Stimulated activated effector memory CD8-positive, alpha-beta T cell treated with anti-CD3 and anti-CD28 coated beads, Interleukin-12 subunit alpha, Interleukin-12 subunit beta, amount 100 ng/mL, for 72 hours (primary cell): ENCODE results near the gene HOPX.
"Not testable (repeated sequence)": the region's sequence is repeated elsewhere in the genome, so short reads cannot be mapped to it uniquely, and the experiment has no call there.

ENCODE experiments used
- ATAC-seq: fragments of 150-1000 bp; cut with Tn5 transposase; 2 replicates; pipeline ENCODE4 v1.10.0; 2021
- DNase-seq, 2 donors: peaks; one replicate each; pipeline ENCODE4 v3.0.0; 2021 to 2022; ENCODE audit warnings: low spot score in 2 of 2
- H3K27ac Mint-ChIP-seq: one replicate; pipeline ENCODE4 v1.8.0; 2022; ENCODE audit warnings: mild to moderate bottlenecking, mixed read lengths
- H3K36me3 Mint-ChIP-seq: one replicate; pipeline ENCODE4 v1.8.0; 2022; ENCODE audit warnings: mild to moderate bottlenecking, mixed read lengths
- H3K4me1 Mint-ChIP-seq: one replicate; pipeline ENCODE4 v1.8.0; 2022; ENCODE audit warnings: mixed read lengths
- H3K4me3 Mint-ChIP-seq: one replicate; pipeline ENCODE4 v1.8.0; 2022; ENCODE audit warnings: mild to moderate bottlenecking, mixed read lengths
- H3K9me3 Mint-ChIP-seq: one replicate; pipeline ENCODE4 v1.8.0; 2022; ENCODE audit warnings: mixed read lengths

Gene HOPX

DNA sequence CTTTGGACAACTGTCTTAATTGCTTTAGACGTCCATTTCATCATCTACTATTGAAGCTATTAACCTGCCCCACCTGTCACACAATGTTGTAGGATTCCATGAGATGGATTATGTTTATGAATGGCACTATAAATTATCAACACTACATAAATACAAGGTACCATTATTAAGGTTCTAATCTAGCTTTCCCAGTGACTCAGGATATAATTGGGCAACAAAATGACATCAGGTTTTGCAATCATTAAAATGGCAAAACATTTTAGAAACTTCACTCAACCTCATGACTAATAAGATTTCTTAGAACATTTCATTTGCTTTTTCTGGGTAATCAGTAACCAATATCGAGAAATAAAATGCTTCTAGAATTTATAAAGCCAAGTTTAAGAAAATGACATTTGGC, 9.2 kb downstream of the HOPX start:
- DNase-seq (no peak), ATAC-seq (peak; percentile 37)
- no peaks in the 10 kb centered on the region for H3K36me3 Mint-ChIP-seq
- H3K27ac Mint-ChIP-seq: no peak overlapping the region
- peaks cover 5% of the 10 kb centered on the region for H3K9me3 Mint-ChIP-seq
- no peaks in the 10 kb centered on the region for H3K4me1 Mint-ChIP-seq
- no peak overlapping the region for H3K4me3 Mint-ChIP-seq

GRCh38 chr4:56671373-56671772, 9.7 kb downstream of the HOPX start:
- no peaks in the 10 kb centered on the region for H3K4me1 Mint-ChIP-seq
- no peak overlapping the region for H3K4me3 Mint-ChIP-seq
- ATAC-seq: no peak
- H3K9me3 Mint-ChIP-seq: peaks cover 5% of the 10 kb centered on the region
- no peaks in the 10 kb centered on the region for H3K36me3 Mint-ChIP-seq
- H3K27ac Mint-ChIP-seq: no peak overlapping the region
- DNase-seq: no peak

DNA sequence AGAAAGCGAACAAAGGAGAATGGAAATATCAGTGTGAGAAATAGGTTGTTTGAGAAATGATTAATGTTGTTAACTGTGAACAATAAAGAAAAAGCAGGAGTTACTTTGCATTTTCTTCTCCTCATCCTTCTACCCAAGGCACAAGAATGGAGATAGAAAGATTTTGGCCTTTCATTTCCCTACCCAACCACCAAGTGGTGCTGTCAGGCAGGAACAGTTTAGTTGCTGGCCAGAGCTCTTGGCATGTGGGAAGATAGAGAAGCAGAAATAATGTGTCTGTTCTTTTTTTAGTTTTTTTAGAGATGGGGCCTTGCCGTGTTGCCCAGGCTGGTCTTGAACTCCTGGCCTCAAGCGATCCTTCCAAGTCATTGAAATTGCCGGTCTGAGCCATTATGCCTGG, 12.8 kb downstream of the HOPX start:
- ATAC-seq: no peak
- Mint-ChIP-seq H3K4me1 (no peaks in the 10 kb centered on the region), H3K27ac (no peak overlapping the region), H3K4me3 (no peak overlapping the region), H3K9me3 (peaks cover 5% of the 10 kb centered on the region), H3K36me3 (no peaks in the 10 kb centered on the region)
- no peak for DNase-seq

- DNase-seq, H3K9me3 Mint-ChIP-seq, ATAC-seq, H3K4me1 Mint-ChIP-seq, H3K4me3 Mint-ChIP-seq, H3K27ac Mint-ChIP-seq, H3K36me3 Mint-ChIP-seq: not testable (repeated sequence)
Measured at GRCh38 chr4:56667396-56667795, 13.7 kb downstream of the HOPX start.

DNA sequence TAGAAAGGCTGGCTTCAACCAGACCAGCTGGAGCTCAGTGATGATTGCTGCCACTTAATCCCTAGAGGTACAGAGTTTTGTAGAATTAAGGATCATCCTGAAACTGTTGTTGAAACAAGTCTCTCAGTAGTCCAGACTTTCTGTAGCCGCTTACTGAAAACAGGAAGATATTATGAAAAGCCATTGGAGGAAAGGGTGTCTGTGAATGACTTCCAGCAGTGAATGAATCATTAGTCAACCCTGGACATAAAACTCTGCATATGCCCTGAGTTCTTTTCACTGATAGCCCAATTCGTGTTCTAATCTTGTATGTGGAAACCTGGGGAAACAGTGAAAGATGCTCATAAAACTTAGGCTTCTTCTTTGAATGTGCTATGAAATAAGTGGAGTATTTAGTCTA, 14.8 kb downstream of the HOPX start:
- Mint-ChIP-seq H3K9me3 (peaks cover 5% of the 10 kb centered on the region), H3K27ac (no peak overlapping the region), H3K4me3 (no peak overlapping the region), H3K4me1 (no peaks in the 10 kb centered on the region), H3K36me3 (no peaks in the 10 kb centered on the region)
- no peak for ATAC-seq
- DNase-seq: no peak

DNA sequence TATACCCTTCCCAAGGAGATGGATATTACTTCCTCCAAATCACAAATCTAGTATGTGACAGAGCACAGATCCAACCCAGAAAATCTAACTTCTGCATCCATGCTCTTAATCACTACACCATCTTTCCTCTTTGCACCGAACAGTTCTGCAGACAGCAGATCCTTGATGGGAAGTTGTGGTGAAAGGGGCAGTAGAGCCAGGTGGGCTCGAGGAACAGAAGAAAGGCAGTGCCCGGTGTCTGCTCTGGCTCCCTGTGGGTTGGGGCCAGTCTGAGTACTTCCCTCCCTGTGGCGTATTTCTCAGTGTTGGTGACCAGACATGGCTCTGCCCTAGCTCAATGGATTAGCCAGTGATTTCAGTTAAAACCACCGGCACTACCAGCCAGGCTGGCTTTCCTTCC, 15.3 kb downstream of the HOPX start:
- peaks cover 5% of the 10 kb centered on the region for H3K9me3 Mint-ChIP-seq
- ATAC-seq (no peak), DNase-seq (no peak)
- no peak overlapping the region for H3K4me3 Mint-ChIP-seq
- no peaks in the 10 kb centered on the region for H3K36me3 Mint-ChIP-seq
- no peaks in the 10 kb centered on the region for H3K4me1 Mint-ChIP-seq
- no peak overlapping the region for H3K27ac Mint-ChIP-seq

DNA sequence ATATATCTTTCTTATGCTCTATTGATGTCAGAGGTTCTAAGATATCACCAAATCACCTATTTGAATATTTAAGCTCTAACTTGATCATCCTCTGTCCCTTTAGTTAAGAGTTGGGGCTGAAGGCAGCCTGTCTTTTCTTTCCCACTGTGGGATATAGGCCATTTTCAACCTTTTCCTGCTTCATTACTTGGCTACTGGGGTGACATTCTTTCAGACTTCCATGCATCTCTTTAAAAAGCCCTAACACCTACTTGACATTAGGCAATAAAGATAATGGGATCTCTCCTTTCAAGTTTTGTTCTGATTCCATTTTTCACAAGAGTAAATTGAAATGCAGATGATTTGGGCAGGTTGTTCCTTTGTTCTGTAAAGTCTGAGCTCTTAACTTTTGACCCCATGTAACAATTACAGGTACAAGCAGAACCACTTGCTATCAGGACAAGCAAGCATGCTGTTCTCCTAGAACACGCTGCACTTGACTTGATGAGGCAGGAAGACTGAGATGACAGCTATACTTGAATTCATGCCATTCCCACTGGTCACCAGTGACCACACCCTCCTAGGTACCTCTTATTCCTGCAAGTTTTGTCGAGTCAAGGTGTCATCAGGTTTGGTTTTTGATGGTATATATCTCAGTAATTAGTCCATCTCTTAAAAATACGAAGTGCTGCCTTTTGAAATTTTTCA, 18.2 kb downstream of the HOPX start:
- H3K9me3 Mint-ChIP-seq: no peaks in the 10 kb centered on the region
- no peak for DNase-seq
- H3K36me3 Mint-ChIP-seq: no peaks in the 10 kb centered on the region
- ATAC-seq: no peak
- H3K4me3 Mint-ChIP-seq: no peak overlapping the region
- H3K4me1 Mint-ChIP-seq: peaks cover 5% of the 10 kb centered on the region
- H3K27ac Mint-ChIP-seq: no peak overlapping the region

GRCh38 chr4:56659946-56660345, 21.1 kb downstream of the HOPX start:
- DNase-seq: no peak
- ATAC-seq: no peak
- H3K27ac Mint-ChIP-seq: no peak overlapping the region
- H3K9me3 Mint-ChIP-seq: no peaks in the 10 kb centered on the region
- no peak overlapping the region for H3K4me3 Mint-ChIP-seq
- H3K36me3 Mint-ChIP-seq: peaks cover 14% of the 10 kb centered on the region
- peaks cover 14% of the 10 kb centered on the region for H3K4me1 Mint-ChIP-seq

GRCh38 chr4:56658528-56658927, 22.6 kb downstream of the HOPX start:
- ATAC-seq: no peak
- DNase-seq: no peak
- H3K4me3 Mint-ChIP-seq: no peak overlapping the region
- H3K36me3 Mint-ChIP-seq: peaks cover 28% of the 10 kb centered on the region
- H3K27ac Mint-ChIP-seq: peak overlapping the region; percentile 27
- no peaks in the 10 kb centered on the region for H3K9me3 Mint-ChIP-seq
- H3K4me1 Mint-ChIP-seq: peaks cover 15% of the 10 kb centered on the region

GRCh38 chr4:56657818-56658217, 23.3 kb downstream of the HOPX start:
- Mint-ChIP-seq H3K36me3 (peaks cover 35% of the 10 kb centered on the region), H3K4me3 (peak overlapping the region; percentile 97), H3K4me1 (peaks cover 20% of the 10 kb centered on the region), H3K27ac (peak overlapping the region; percentile 96), H3K9me3 (no peaks in the 10 kb centered on the region)
- ATAC-seq (no peak), DNase-seq (no peak)

DNA sequence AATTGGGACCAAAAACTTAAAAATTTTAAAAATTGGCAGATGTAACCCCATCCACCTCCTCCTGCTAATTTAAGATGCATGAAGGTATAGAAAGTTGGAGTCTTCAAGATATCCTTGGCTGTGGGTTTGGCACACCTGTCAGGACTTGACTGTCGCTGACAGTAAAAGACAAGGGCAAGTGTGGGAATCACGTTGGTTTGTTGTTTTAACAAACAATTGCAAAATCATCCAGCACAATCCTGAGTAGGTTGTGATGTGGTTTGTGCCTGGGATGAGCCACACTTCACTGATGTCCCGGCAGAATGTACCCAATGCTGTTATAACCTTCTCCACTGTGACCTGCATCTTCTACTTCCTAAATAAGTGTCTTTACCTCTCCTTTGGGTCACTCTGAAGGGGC, 24.0 kb downstream of the HOPX start:
- ATAC-seq: no peak
- Mint-ChIP-seq H3K4me3 (peak overlapping the region; percentile 97), H3K9me3 (no peaks in the 10 kb centered on the region), H3K4me1 (peaks cover 25% of the 10 kb centered on the region), H3K36me3 (peaks cover 42% of the 10 kb centered on the region), H3K27ac (peak overlapping the region; percentile 96)
- no peak for DNase-seq

- DNase-seq (peak; percentile 51 to 85), ATAC-seq (peak; percentile 86)
- Mint-ChIP-seq H3K27ac (peak overlapping the region; percentile 96), H3K4me1 (peaks cover 34% of the 10 kb centered on the region), H3K4me3 (peak overlapping the region; percentile 97), H3K36me3 (peaks cover 51% of the 10 kb centered on the region), H3K9me3 (no peaks in the 10 kb centered on the region)
Measured at GRCh38 chr4:56656346-56656643, 24.8 kb downstream of the HOPX start.

- Mint-ChIP-seq H3K4me1 (peaks cover 39% of the 10 kb centered on the region), H3K27ac (peak overlapping the region; percentile 96), H3K4me3 (peak overlapping the region; percentile 97), H3K9me3 (no peaks in the 10 kb centered on the region), H3K36me3 (peaks cover 56% of the 10 kb centered on the region)
- peak; percentile 54 for ATAC-seq
- peak in 1 of 2 donors; percentile 26 for DNase-seq
Measured at GRCh38 chr4:56655627-56656345, 25.3 kb downstream of the HOPX start.

DNA sequence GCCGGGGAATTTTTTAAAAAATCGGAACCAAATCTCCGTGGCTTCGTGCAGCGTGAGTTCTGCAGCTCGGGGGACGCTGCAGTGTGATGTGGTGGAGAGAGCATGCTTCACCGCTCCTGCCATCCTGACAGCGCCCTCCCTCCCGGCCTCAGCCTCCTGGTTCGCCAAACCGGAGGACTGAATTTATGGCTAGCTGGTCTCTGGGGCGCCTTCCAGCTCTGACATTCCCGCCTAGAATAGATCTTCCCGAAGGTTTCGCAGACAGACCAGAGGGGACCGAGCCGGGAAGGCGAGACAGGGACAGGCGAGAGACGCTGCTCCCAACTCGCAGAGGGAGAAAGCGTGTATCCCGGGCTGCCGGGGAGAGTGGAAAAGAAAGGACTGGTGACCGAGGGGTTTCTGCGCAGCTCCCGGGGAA, 25.9 kb downstream of the HOPX start:
- Mint-ChIP-seq H3K36me3 (peaks cover 61% of the 10 kb centered on the region), H3K4me1 (peaks cover 44% of the 10 kb centered on the region), H3K9me3 (no peaks in the 10 kb centered on the region), H3K27ac (peak overlapping the region; percentile 96), H3K4me3 (peak overlapping the region; percentile 97)
- ATAC-seq (no peak), DNase-seq (peak in 1 of 2 donors; percentile 61)

GRCh38 chr4:56654238-56654632, 26.9 kb downstream of the HOPX start:
- Mint-ChIP-seq H3K27ac (peak overlapping the region; percentile 96), H3K4me3 (peak overlapping the region; percentile 97), H3K36me3 (peaks cover 71% of the 10 kb centered on the region), H3K9me3 (no peaks in the 10 kb centered on the region), H3K4me1 (peaks cover 54% of the 10 kb centered on the region)
- ATAC-seq (no peak), DNase-seq (no peak)
